GM19324 (cell line): ENCODE measurements around the gene CPXM1.
"Not testable (repeated sequence)": the region's sequence is repeated elsewhere in the genome, so short reads cannot be mapped to it uniquely, and the experiment has no call there.

Experiments used
- ATAC-seq: cut with Tn5 transposase; IDR thresholded peaks from one replicate; pipeline ENCODE4 v1.9.1; 2021; ENCODE audit warnings: mild to moderate bottlenecking, moderate library complexity; ENCODE audit not compliant: unreplicated experiment, low FRiP score

Gene CPXM1

DNA sequence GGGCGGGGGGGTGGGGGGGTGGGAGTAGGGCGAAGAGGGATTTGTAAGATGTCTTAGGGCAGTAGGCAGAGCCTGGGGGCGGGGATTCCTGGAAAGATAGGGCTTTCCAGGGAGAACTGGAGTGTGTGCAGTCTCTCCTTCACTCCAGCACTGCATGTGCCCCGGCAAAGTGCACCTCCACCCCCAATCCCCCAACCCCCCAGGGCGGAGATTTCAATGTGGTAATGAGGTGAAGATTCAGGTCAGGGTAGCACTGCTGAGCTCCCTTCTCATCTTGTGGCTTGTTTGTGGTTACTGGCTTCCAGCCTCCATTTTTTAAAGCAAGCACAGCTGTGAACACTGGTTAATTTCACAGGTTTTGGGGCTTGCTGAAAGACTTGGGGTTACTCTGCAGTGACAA lies 21.6 kb upstream of the CPXM1 start:
- ATAC-seq: no peak

GRCh38 chr20:2820896-2821869 lies 20.8 kb upstream of the CPXM1 start:
- ATAC-seq: no peak

GRCh38 chr20:2820084-2820895 lies 19.9 kb upstream of the CPXM1 start:
- no peak for ATAC-seq

GRCh38 chr20:2817891-2818595 lies 17.6 kb upstream of the CPXM1 start:
- ATAC-seq: no peak

DNA sequence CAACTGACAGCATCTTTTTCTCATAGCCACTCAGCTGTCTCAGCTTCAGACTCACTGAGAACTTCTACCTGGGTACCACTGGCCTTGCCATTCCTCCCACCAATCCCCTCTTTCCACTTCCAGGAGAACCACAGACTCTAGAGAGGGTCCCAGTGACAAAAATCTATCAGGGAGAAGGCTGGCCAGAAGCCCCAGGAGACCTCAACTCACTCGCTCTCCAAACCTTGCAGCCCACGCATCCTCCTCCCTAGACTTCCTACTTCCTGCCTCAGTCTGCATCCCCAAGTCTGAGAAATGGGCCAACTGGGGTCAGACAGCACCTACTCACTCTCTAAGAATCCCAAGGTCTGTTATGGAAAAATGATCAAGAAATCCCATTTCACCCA lies 16.9 kb upstream of the CPXM1 start:
- ATAC-seq: no peak

- no peak for ATAC-seq
Measured at GRCh38 chr20:2816583-2817340, 16.3 kb upstream of the CPXM1 start.

- ATAC-seq: no peak
Measured at GRCh38 chr20:2816030-2816582, 15.7 kb upstream of the CPXM1 start, which contains the start of gene TMEM239. Gene TMEM239, plus strand, starts transcription at chr20:2816364. Its CDS starts 191 bp downstream, at chr20:2816555.

- ATAC-seq: no peak
Measured at GRCh38 chr20:2815242-2815900, 14.9 kb upstream of the CPXM1 start.

DNA sequence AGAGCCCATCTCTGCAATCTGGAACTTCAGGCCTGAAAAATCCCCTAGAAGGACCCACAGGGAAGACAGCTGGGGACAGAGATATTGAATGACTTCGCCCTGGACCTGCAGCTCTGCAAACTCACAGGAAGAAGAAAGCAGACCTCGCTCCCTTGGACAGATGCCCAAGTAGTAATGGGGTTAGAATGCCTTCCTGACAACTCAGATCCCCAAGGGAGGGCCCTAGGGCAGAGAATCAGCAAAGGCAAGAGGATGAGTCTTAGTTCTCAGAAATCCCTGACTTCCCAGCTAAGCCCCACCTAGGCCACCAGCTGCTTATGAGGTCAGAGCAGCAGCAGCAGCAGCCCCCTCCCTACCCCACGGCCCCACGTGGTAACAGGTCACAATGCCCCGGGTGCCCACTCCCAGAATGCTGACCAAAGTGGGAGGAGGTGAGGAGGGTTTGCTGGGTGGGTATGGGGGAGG lies 14.2 kb upstream of the CPXM1 start, which contains the start of gene C20orf141:
Gene C20orf141, plus strand, starts transcription at position 401 of the 465 bp plus-strand sequence. CDS start 198 bp downstream, outside the sequence.
- no peak for ATAC-seq

GRCh38 chr20:2814076-2814475 lies 13.6 kb upstream of the CPXM1 start:
- ATAC-seq: no peak

DNA sequence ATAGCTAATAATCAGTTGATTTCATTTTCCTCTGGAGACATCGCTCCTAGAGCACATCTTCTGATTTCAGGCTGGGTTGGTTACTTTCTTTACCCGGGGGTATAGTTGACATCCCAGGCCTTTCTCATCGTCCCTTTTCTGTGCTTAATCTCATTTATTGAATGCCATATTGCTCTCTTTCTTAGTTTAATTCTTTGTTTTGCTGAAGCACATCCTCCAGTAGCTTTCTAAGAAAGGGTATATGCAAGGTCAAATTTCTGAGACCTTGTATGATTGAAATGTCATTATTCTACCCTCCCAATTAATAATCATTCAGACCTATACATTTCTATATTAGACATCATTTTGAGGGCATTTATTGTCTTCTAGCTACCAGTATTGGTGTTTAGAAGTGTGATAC lies 11.8 kb upstream of the CPXM1 start:
- ATAC-seq: no peak

DNA sequence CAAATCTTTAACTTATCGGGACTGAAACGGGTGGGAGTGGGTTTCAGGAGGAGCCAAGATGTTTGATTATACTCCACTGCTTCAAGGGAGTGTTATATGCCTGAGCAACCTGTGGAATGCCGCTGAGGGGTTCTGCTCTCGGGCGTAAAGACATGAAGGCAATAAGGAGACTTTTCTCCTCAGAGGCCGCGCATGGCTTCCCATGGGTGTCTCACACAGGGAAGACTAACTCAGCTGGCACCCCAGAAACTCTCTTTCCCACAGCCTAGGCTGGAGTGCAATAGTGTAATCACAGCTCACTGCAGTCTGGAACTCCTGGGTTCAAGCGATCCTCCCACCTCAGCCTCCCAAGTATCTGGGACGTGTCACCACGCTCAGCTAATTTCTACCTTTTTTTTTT lies 9.3 kb upstream of the CPXM1 start:
- ATAC-seq: no peak

- ATAC-seq: not testable (repeated sequence)
Measured at GRCh38 chr20:2807929-2808328, 7.5 kb upstream of the CPXM1 start.

DNA sequence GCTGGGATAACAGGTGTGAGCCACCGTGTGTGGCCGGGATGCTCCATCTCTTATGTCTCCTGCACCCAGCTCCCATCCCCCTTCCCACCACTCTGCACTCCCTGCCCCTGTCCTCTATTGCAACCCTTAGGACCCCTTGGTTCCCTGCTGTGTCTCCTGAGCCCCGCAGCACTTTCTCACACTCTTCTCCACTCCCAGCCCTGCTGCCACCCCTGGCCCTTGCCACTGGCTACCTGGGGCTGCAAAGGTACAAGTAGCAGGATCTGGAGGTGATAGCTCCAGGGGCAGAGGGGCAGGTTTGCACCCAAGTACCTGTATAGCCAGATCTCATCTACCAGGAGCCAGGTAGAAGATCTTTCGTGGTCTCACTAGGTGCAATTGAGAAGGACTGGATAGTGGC lies 6.6 kb upstream of the CPXM1 start:
- no peak for ATAC-seq

DNA sequence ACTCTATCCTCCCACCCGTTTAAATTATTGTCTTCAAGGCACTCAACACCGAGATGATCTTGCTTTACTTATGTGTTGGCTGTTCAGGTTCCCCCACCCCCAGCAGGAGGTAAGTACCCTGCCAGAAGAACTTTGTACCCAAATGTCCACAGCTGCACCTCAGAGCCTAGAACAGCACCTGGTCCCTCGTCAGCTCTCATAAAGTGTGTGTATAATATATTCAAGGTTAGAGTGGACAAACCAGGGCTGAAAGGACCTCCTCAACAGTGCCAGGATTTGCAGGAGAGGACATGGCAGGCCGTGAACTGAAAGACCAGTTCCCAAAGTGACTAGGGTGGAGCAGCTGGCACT lies 5.9 kb upstream of the CPXM1 start:
- ATAC-seq: no peak

GRCh38 chr20:2805689-2806350 lies 5.4 kb upstream of the CPXM1 start:
- no peak for ATAC-seq

- ATAC-seq: no peak
Measured at GRCh38 chr20:2804852-2805688, 4.6 kb upstream of the CPXM1 start.
